GM21786 (cell line): ENCODE measurements around the gene XRCC6.
"Not testable (repeated sequence)": the region's sequence is repeated elsewhere in the genome, so short reads cannot be mapped to it uniquely, and the experiment has no call there.

Experiments used
- ATAC-seq: cut with Tn5 transposase; IDR thresholded peaks from one replicate; pipeline ENCODE4 v1.9.1; 2021; ENCODE audit not compliant: unreplicated experiment

Gene XRCC6

GRCh38 chr22:41598081-41598480, 23.0 kb upstream of the XRCC6 start:
- ATAC-seq: no peak

GRCh38 chr22:41598891-41599635, 22.0 kb upstream of the XRCC6 start:
- ATAC-seq: no peak

GRCh38 chr22:41600976-41601375, 20.1 kb upstream of the XRCC6 start:
- no peak for ATAC-seq

GRCh38 chr22:41603873-41604332, 17.2 kb upstream of the XRCC6 start:
- peak; percentile 80 for ATAC-seq

- no peak for ATAC-seq
Measured at GRCh38 chr22:41608386-41608785, 12.7 kb upstream of the XRCC6 start.

GRCh38 chr22:41612603-41613306, 8.3 kb upstream of the XRCC6 start:
- no peak for ATAC-seq

GRCh38 chr22:41613456-41613855, 7.6 kb upstream of the XRCC6 start:
- no peak for ATAC-seq

GRCh38 chr22:41619979-41620588, 1.0 kb upstream of the XRCC6 start:
- no peak for ATAC-seq

- peak; percentile 13 for ATAC-seq
Measured at GRCh38 chr22:41620589-41621098, 451 bp upstream of the XRCC6 start, which contains the start of gene DESI1. TSS of gene DESI1 (minus strand) at chr22:41621043. CDS start at chr22:41620839, 204 bp downstream.

GRCh38 chr22:41621911-41622179, 750 bp downstream of the XRCC6 start:
- no peak for ATAC-seq

- ATAC-seq: no peak
Measured at GRCh38 chr22:41625577-41625976, 4.5 kb downstream of the XRCC6 start.

GRCh38 chr22:41631115-41631514, 10.0 kb downstream of the XRCC6 start:
- ATAC-seq: not testable (repeated sequence)

GRCh38 chr22:41631615-41632014, 10.5 kb downstream of the XRCC6 start:
- not testable (repeated sequence) for ATAC-seq

- not testable (repeated sequence) for ATAC-seq
Measured at GRCh38 chr22:41634610-41635009, 13.5 kb downstream of the XRCC6 start.

GRCh38 chr22:41636467-41636866, 15.4 kb downstream of the XRCC6 start:
- no peak for ATAC-seq

- ATAC-seq: not testable (repeated sequence)
Measured at GRCh38 chr22:41637623-41638022, 16.5 kb downstream of the XRCC6 start.

- no peak for ATAC-seq
Measured at GRCh38 chr22:41638124-41638523, 17.0 kb downstream of the XRCC6 start.

GRCh38 chr22:41638748-41639147, 17.7 kb downstream of the XRCC6 start:
- ATAC-seq: no peak

GRCh38 chr22:41641854-41642253, 20.8 kb downstream of the XRCC6 start:
- ATAC-seq: no peak

GRCh38 chr22:41642331-41643110, 21.4 kb downstream of the XRCC6 start:
- ATAC-seq: no peak

GRCh38 chr22:41647771-41648170, 26.7 kb downstream of the XRCC6 start:
- no peak for ATAC-seq
